HepG2 (cell line): ENCODE measurements around the gene DNAAF1. TPM values are rescaled to one million over a fixed set of nuclear protein-coding genes. Genes with fewer than 3 reads are reported as not detected.
A peak's percentile ranks its signal among the peaks of the same experiment; 100 is the strongest.

ENCODE experiments used
- BCL6 ChIP-seq: IDR thresholded peaks from 2 replicates; pipeline ENCODE4 v1.6.1; 2016; ENCODE audit warnings: missing genetic modification reagents, missing compliant biosample characterization
- FOXM1 ChIP-seq: sonication (generic); formaldehyde crosslinking; IDR thresholded peaks from 2 replicates; pipeline ENCODE4 v1.5.0; 2020; ENCODE audit warnings: missing genetic modification reagents
- HNRNPK ChIP-seq: fragments of 200-400 bp; formaldehyde crosslinking; IDR thresholded peaks from 2 replicates; pipeline ENCODE4 v1.6.1; 2018; ENCODE audit warnings: low read length, low read depth, moderate library complexity, mild to moderate bottlenecking; ENCODE audit not compliant: poor library complexity, severe bottlenecking
- NONO ChIP-seq, 2 experiments: fragments of 450-650 bp in 1 of 2; sonication (generic) in 1 of 2; formaldehyde crosslinking in 1 of 2; IDR thresholded peaks in 1 of 2; conservative IDR thresholded peaks in 1 of 2; 2 replicates each; pipeline versions ENCODE4 v1.6.1 to v1.8.0; 2017 to 2022; ENCODE audit warnings: mild to moderate bottlenecking in 1 of 2, missing genetic modification reagents in 1 of 2, moderate library complexity in 1 of 2
- PCBP1 ChIP-seq: fragments of 200-400 bp; formaldehyde crosslinking; IDR thresholded peaks from 2 replicates; pipeline ENCODE4 v1.6.1; 2017; ENCODE audit warnings: mild to moderate bottlenecking, low read depth, low read length, borderline replicate concordance
- RARG ChIP-seq: sonication (generic); formaldehyde crosslinking; IDR thresholded peaks from 2 replicates; pipeline ENCODE4 v1.4.0; 2020; ENCODE audit warnings: low read depth, mild to moderate bottlenecking, missing genetic modification reagents
- RFXANK ChIP-seq: IDR thresholded peaks from 2 replicates; pipeline ENCODE4 v1.6.1; 2016
- ZSCAN9 ChIP-seq: IDR thresholded peaks from 2 replicates; pipeline ENCODE4 v1.6.1; 2016; ENCODE audit warnings: borderline replicate concordance
- polyA plus RNA-seq, 8 experiments: library from polyadenylated mRNA; depleted of rRNA in 3 of 8; stranded (reverse) in 7 of 8; unstranded in 1 of 8; fragments of >200 nt; fragmentation: Illumina TruSeq in 4 of 8; extraction: Trizol in 4 of 8; gene quantifications; 2 replicates each; pipeline versions ENCODE4 v1.2.1 to v1.2.3, GENCODE V29; 2011 to 2016; ENCODE audit warnings: low read depth in 4 of 8, missing spikeins in 1 of 8, mixed read lengths in 1 of 8; ENCODE audit not compliant: insufficient read depth in 1 of 8
- total RNA-seq, 5 experiments: library from RNA; depleted of rRNA; stranded (reverse); fragments of >200 nt; fragmentation: Illumina TruSeq; extraction: Trizol; gene quantifications; 2 replicates each; pipeline ENCODE4 v1.2.3, GENCODE V29; 2016; ENCODE audit warnings: low read depth in 1 of 5
- TF ChIP-seq, protein P1 (sequence below): sonication (generic); formaldehyde crosslinking; IDR thresholded peaks from 2 replicates; pipeline ENCODE4 v1.5.0; 2020; ENCODE audit warnings: mild to moderate bottlenecking, missing genetic modification reagents
- TF ChIP-seq, protein P2 (sequence below): sonication (generic); formaldehyde crosslinking; IDR thresholded peaks from 2 replicates; pipeline ENCODE4 v1.5.1; 2020; ENCODE audit warnings: mild to moderate bottlenecking, missing genetic modification reagents, moderate library complexity

DNAAF1 gene
- total and polyA plus RNA-seq, 2 of the 13 experiments (the other 11 are each of a cell fraction or from before 2014, with no cell fraction given), result 0.04 TPM; not detected in 1

DNA sequence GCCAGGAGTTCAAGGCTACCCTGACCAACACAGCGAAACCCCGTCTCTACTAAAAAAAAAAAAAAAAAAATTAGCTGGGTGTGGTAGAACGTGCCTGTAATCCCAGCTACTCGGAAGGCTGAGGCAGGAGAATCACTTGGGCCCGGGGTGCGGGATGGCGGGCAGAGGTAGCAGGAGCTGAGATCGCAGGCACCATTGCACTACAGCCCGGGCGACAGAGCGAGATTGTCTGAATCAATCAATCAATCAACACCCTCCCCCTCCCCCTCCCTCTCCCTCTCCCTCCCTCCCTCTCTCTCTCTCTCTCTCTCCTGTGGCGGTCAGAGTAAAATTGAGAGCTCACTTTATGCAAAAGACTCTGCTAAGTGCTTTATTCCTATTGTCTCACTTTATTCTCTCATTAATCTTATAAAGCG, 1.3 kb upstream of the DNAAF1 start (continued):
- TF ChIP-seq HNRNPK, result peak; percentile 64
- TF ChIP-seq, protein P1, sequence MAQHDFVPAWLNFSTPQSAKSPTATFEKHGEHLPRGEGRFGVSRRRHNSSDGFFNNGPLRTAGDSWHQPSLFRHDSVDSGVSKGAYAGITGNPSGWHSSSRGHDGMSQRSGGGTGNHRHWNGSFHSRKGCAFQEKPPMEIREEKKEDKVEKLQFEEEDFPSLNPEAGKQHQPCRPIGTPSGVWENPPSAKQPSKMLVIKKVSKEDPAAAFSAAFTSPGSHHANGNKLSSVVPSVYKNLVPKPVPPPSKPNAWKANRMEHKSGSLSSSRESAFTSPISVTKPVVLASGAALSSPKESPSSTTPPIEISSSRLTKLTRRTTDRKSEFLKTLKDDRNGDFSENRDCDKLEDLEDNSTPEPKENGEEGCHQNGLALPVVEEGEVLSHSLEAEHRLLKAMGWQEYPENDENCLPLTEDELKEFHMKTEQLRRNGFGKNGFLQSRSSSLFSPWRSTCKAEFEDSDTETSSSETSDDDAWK (CRISPR knock-in tag), result no peak
- TF ChIP-seq FOXM1 (CRISPR knock-in tag), result no peak
- TF ChIP-seq ZSCAN9 (CRISPR knock-in tag), result no peak
- 0 out of 2 replicates have a peak, but pooled peaks have one; percentile 54 for TF ChIP-seq PCBP1
- TF ChIP-seq RARG (CRISPR knock-in tag), result no peak
- TF ChIP-seq, protein P2, sequence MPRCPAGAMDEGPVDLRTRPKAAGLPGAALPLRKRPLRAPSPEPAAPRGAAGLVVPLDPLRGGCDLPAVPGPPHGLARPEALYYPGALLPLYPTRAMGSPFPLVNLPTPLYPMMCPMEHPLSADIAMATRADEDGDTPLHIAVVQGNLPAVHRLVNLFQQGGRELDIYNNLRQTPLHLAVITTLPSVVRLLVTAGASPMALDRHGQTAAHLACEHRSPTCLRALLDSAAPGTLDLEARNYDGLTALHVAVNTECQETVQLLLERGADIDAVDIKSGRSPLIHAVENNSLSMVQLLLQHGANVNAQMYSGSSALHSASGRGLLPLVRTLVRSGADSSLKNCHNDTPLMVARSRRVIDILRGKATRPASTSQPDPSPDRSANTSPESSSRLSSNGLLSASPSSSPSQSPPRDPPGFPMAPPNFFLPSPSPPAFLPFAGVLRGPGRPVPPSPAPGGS (CRISPR knock-in tag), result no peak
- no peak for TF ChIP-seq NONO (IDR thresholded peaks at IDR 0.05)
- TF ChIP-seq NONO (CRISPR knock-in tag; conservative IDR thresholded peaks at IDR 0.05), result no peak
- TF ChIP-seq RFXANK (CRISPR knock-in tag), result no peak
- no peak for TF ChIP-seq BCL6 (CRISPR knock-in tag)
